ENCODE results near the gene NEBL.

Gene NEBL

DNA sequence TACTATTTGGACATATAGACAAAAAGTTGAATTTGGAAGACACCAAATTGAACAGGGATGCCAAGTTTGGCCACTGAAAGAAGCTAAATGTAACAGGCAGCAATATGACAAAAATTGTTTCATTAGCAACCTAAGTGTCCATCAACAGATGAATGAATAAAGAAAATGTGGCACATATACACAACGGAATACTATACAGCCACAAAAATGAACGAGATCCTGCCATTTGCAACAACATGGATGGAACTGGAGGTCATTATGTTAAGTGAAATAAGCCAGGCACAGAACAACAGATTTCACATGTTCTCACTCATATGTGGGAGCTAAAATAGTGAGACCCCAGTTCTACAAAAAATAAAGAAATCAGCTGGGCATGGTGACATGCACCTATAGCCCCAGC lies 43.8 kb downstream of the NEBL start:
- Mint-ChIP-seq H3K27ac (no peak overlapping the region), H3K27me3 (ENCODE audit: low read depth) (peaks cover 9% of the 10 kb centered on the region), H3K36me3 (ENCODE audit: low read depth) (peaks cover 32% of the 10 kb centered on the region), H3K9me3 (peaks cover 12% of the 10 kb centered on the region), H3K4me3 (no peak overlapping the region), H3K4me1 (no peaks in the 10 kb centered on the region)
- TF ChIP-seq, protein P1, sequence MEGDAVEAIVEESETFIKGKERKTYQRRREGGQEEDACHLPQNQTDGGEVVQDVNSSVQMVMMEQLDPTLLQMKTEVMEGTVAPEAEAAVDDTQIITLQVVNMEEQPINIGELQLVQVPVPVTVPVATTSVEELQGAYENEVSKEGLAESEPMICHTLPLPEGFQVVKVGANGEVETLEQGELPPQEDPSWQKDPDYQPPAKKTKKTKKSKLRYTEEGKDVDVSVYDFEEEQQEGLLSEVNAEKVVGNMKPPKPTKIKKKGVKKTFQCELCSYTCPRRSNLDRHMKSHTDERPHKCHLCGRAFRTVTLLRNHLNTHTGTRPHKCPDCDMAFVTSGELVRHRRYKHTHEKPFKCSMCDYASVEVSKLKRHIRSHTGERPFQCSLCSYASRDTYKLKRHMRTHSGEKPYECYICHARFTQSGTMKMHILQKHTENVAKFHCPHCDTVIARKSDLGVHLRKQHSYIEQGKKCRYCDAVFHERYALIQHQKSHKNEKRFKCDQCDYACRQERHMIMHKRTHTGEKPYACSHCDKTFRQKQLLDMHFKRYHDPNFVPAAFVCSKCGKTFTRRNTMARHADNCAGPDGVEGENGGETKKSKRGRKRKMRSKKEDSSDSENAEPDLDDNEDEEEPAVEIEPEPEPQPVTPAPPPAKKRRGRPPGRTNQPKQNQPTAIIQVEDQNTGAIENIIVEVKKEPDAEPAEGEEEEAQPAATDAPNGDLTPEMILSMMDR (IDR thresholded peaks at IDR 0.05; ENCODE audit: unreplicated experiment in 3 of 3) = no peak

DNA sequence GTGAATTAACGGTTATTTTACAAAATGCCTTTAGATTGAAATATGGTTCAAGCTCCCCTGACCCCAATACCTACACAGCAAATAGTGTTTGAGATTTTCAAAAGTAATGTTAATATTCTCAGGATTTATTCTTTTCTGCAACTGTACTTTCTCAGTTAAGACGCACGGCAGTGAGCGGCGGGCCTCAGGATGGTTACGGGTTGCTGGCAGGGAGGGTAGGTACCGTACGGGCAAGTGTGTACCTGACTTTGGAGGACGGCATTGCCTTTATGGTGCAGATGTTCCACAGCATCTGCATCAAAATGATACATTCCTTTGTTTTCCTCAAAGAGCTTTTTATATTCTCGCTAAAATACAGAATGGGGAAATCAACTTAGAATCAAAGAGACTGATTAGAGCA lies 44.8 kb downstream of the NEBL start:
- TF ChIP-seq, protein P1 (IDR thresholded peaks at IDR 0.05; ENCODE audit: unreplicated experiment in 3 of 3) = no peak
- Mint-ChIP-seq H3K36me3 (ENCODE audit: low read depth) (peaks cover 32% of the 10 kb centered on the region), H3K27me3 (ENCODE audit: low read depth) (peaks cover 9% of the 10 kb centered on the region), H3K27ac (no peak overlapping the region), H3K4me3 (no peak overlapping the region), H3K4me1 (no peaks in the 10 kb centered on the region), H3K9me3 (peaks cover 12% of the 10 kb centered on the region)

DNA sequence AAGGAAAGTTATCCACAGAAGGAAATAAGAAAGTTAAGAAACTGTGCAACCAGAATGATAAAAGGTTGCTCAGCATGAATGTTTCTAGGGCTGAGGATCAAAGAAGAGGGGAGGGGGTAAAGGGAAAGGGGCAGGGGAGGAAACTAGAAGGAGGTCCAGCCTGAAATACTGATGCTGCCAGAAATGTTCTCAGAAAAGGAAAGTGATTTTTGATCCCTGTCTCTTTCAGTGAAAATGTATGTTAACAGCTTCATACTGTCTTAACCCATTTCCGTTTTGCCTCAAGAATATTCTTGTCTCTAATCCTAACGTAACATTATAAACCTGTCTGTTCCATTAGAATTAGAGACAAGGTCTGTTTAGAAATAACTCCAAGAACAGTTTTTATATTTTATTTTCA lies 49.6 kb downstream of the NEBL start:
- Mint-ChIP-seq H3K4me1 (no peaks in the 10 kb centered on the region), H3K9me3 (peaks cover 12% of the 10 kb centered on the region), H3K4me3 (no peak overlapping the region), H3K27ac (no peak overlapping the region), H3K36me3 (ENCODE audit: low read depth) (peaks cover 30% of the 10 kb centered on the region), H3K27me3 (ENCODE audit: low read depth) (peaks cover 6% of the 10 kb centered on the region)
- TF ChIP-seq, protein P1 (IDR thresholded peaks at IDR 0.05; ENCODE audit: unreplicated experiment in 3 of 3) = no peak

DNA sequence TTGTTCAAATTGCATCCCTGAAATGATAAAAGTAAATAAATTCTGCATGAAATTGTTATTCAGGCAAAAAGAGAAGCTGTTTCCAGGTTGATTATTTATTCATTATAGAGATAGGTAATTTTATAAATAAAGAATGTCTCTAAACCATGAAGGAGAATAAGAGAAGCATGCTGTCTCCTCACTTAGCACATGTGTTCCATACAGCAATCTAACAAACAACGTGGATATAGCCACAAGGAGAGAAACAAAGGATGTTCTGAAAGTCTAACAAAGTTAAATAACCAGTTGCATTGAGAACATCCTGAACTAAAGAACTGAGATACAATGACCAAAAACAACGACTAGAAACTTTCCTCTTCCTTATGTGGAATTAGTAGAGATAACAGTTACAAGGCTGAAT lies 50.8 kb downstream of the NEBL start:
- Mint-ChIP-seq H3K36me3 (ENCODE audit: low read depth) (peaks cover 33% of the 10 kb centered on the region), H3K4me1 (no peaks in the 10 kb centered on the region), H3K27ac (no peak overlapping the region), H3K27me3 (ENCODE audit: low read depth) (peaks cover 6% of the 10 kb centered on the region), H3K4me3 (no peak overlapping the region), H3K9me3 (peaks cover 12% of the 10 kb centered on the region)
- TF ChIP-seq, protein P1 (IDR thresholded peaks at IDR 0.05; ENCODE audit: unreplicated experiment in 3 of 3) = no peak

DNA sequence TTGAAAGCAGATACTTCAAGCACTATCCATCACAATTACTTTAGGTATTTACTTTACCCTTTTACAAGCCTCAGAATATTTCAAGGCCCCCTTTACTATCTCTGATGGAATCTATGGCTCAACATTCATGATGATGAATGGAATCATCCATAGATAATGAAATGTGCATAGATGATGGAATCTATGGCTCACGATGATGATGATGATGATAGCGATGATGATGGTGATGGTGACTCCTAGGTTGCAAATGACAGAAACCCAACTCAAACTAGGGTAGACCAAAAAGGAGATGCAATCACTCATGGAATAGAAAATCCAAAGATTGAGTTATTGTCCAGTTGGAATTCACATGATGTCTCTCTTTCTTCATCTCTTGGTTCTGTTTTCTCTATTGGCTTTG lies 55.7 kb downstream of the NEBL start:
- H3K36me3 Mint-ChIP-seq (ENCODE audit: low read depth) = peaks cover 48% of the 10 kb centered on the region
- H3K4me1 Mint-ChIP-seq = no peaks in the 10 kb centered on the region
- no peak overlapping the region for H3K4me3 Mint-ChIP-seq
- H3K27me3 Mint-ChIP-seq (ENCODE audit: low read depth) = no peaks in the 10 kb centered on the region
- H3K9me3 Mint-ChIP-seq = peaks cover 18% of the 10 kb centered on the region
- TF ChIP-seq, protein P1 (IDR thresholded peaks at IDR 0.05; ENCODE audit: unreplicated experiment in 3 of 3) = no peak
- no peak overlapping the region for H3K27ac Mint-ChIP-seq

DNA sequence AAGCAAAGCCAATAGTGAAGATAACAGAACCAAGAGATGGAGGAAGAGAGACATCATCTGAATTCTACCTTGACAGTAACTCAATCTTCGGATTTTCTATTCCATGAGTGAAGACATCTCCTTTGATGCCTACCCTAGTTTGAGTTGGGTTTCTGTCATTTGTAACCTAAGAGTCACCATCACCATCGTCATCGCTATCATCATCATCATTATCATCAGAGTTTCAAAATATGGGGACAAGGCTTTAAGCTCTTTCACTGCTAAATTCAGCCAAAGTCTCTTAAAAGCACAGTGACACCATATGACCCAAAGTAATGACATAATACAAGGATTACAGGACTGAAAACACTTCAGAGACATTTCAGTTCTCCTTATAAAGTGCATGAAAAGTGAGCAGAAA lies 57.2 kb downstream of the NEBL start:
- Mint-ChIP-seq H3K36me3 (ENCODE audit: low read depth) (peaks cover 55% of the 10 kb centered on the region), H3K4me3 (no peak overlapping the region), H3K27ac (no peak overlapping the region), H3K4me1 (no peaks in the 10 kb centered on the region), H3K27me3 (ENCODE audit: low read depth) (no peaks in the 10 kb centered on the region), H3K9me3 (peaks cover 18% of the 10 kb centered on the region)
- TF ChIP-seq, protein P1 (IDR thresholded peaks at IDR 0.05; ENCODE audit: unreplicated experiment in 3 of 3) = no peak

All from nephron (organoid).